ENCODE results near the gene RXRA.

DNA sequence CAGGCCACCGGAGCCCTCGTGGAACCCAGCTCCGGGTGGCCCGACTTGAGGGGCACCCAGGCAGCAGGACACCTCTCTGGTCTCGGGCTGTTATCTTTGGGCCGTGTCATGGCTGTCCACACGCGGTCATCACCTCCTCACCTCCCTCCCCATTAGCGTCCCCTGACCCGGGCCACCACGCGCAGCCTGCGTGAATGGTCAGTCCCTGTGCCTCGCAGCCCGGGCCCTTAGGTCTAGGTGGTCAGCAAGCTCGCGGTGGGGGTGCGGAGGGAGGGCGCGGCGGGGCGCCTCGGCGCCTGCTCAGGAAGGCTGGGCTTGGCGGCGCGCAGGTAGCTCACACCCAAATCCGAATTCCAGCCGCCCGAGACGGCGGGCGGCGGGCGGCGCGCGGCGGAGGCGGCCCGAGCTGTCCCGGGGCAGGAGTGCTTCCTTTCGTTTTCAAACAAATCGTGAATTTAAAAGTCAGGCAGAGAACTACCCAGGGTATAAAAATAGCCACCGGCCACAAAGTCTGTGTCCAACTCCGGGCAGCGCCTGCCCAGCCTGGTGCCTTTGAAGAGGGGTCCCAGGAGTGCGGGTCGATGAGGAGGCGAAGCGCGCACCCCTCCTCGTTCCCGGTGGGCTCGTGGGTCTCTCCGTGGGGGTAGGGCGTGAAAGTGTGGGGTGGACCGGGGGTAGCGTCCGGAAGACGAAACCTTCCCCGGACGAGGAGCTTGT, 1.0 kb upstream of the RXRA start:
- no peak for TF ChIP-seq EP300 (IDR thresholded peaks at IDR 0.05; ENCODE audit: borderline replicate concordance in 1 of 2, low read depth in 1 of 2, low read length in 1 of 2)
- TF ChIP-seq TCF12 (IDR thresholded peaks at IDR 0.05) = no peak
